ENCODE results near the gene RAB3GAP2.

DNA sequence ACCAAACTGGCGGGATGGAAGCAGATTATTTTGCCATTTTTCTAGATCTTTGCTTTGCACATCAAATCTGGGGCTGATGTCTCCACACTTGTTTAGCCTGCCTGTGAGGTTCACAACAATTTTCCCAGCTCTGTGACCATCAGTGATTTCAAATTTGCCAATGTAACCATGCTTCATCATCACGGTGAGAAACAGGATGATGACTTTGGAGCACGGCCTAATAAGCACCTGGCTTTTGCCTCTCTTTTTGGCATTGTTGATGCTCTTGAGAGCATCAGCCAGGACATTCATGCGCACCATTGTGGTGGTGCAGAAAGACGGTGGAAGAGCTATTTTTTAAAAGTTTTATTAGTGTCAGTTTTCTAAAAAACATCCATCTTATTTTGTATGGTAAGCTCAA is 128.2 kb downstream of the RAB3GAP2 start:
- TF ChIP-seq POLR2A (IDR thresholded peaks at IDR 0.05; ENCODE audit: low read length) (no peak), GATA1 (IDR thresholded peaks at IDR 0.05; ENCODE audit: low read depth, low read length) (no peak)

All from erythroblast (primary cell).